DOHH2 (cell line): ENCODE results near the gene MFF.

ENCODE experiments used
- H3F3A ChIP-seq: fragments of 200-600 bp; sonication (generic), shearing (Covaris generic); 2 replicates; pipeline ENCODE4 v1.6.0; 2016; ENCODE audit warnings: antibody characterized with exemption, mild to moderate bottlenecking; ENCODE audit not compliant: control insufficient read depth, insufficient read depth
- H3K27ac ChIP-seq: fragments of 200-600 bp; sonication (generic); 2 replicates; pipeline ENCODE4 v1.5.1; 2014; ENCODE audit warnings: low read depth, mild to moderate bottlenecking, low read length, moderate library complexity
- H3K27me3 ChIP-seq: fragments of 200-600 bp; sonication (generic); 2 replicates; pipeline ENCODE4 v1.6.1; 2014; ENCODE audit warnings: mild to moderate bottlenecking, low read length, mixed read lengths; ENCODE audit not compliant: control insufficient read depth
- H3K36me3 ChIP-seq: fragments of 200-600 bp; sonication (generic); 2 replicates; pipeline ENCODE4 v1.6.1; 2014; ENCODE audit warnings: mild to moderate bottlenecking, low read length, moderate library complexity, mixed read lengths; ENCODE audit not compliant: control insufficient read depth
- H3K4me1 ChIP-seq: fragments of 200-600 bp; sonication (generic); 2 replicates; pipeline ENCODE4 v1.6.1; 2014; ENCODE audit warnings: mild to moderate bottlenecking, low read length, mixed read lengths; ENCODE audit not compliant: control insufficient read depth
- H3K4me2 ChIP-seq: fragments of 200-600 bp; sonication (generic); 2 replicates; pipeline ENCODE4 v1.6.0; 2014; ENCODE audit warnings: mild to moderate bottlenecking, low read length, moderate library complexity
- H3K4me3 ChIP-seq: fragments of 200-600 bp; sonication (generic); 2 replicates; pipeline ENCODE4 v1.5.1; 2014; ENCODE audit warnings: mild to moderate bottlenecking, low read length, mixed read lengths
- H3K79me2 ChIP-seq: fragments of 200-600 bp; sonication (generic); 2 replicates; pipeline ENCODE4 v1.6.1; 2014; ENCODE audit warnings: mild to moderate bottlenecking, low read length, mixed read lengths; ENCODE audit not compliant: control insufficient read depth
- H3K9me2 ChIP-seq: fragments of 200-600 bp; sonication (generic); replicated peaks from 2 replicates; pipeline ENCODE4 v1.6.1; 2014; ENCODE audit warnings: mild to moderate bottlenecking, low read length, mixed read lengths; ENCODE audit not compliant: control insufficient read depth
- H3K9me3 ChIP-seq: fragments of 200-600 bp; sonication (generic); 2 replicates; pipeline ENCODE4 v1.6.1; 2014; ENCODE audit warnings: antibody characterized with exemption, low read length, mixed read lengths; ENCODE audit not compliant: control insufficient read depth, insufficient read depth
- H4K20me1 ChIP-seq: fragments of 200-600 bp; sonication (generic); 2 replicates; pipeline ENCODE4 v1.6.0; 2014; ENCODE audit warnings: low read depth, mild to moderate bottlenecking, antibody characterized with exemption, low read length, moderate library complexity; ENCODE audit not compliant: control insufficient read depth, insufficient read depth
- CTCF ChIP-seq: fragments of 200-600 bp; sonication (generic); IDR thresholded peaks from one replicate; pipeline ENCODE4 v1.5.1; 2014; ENCODE audit warnings: antibody characterized with exemption, mild to moderate bottlenecking, low read depth, low read length; ENCODE audit not compliant: poor library complexity, severe bottlenecking
- EZH2phosphoT487 ChIP-seq: fragments of 200-600 bp; sonication (generic); IDR thresholded peaks from 2 replicates; pipeline ENCODE4 v1.6.1; 2017; ENCODE audit warnings: borderline replicate concordance, mild to moderate bottlenecking, antibody characterized with exemption, low read length, moderate library complexity, mixed read lengths

The MFF gene

GRCh38 chr2:227340106-227340505 lies 15.1 kb downstream of the MFF start:
- Histone ChIP-seq H3K27me3 (no peaks in the 10 kb centered on the region), H3K79me2 (no peaks in the 10 kb centered on the region), H3K4me2 (no peak overlapping the region), H3K27ac (no peak overlapping the region), H3F3A (no peaks in the 10 kb centered on the region), H3K9me2 (no peaks in the 10 kb centered on the region), H3K9me3 (no peaks in the 10 kb centered on the region), H4K20me1 (no peaks in the 10 kb centered on the region), H3K4me1 (no peaks in the 10 kb centered on the region), H3K36me3 (peaks cover 55% of the 10 kb centered on the region), H3K4me3 (no peak overlapping the region)
- TF ChIP-seq EZH2phosphoT487 (no peak), CTCF (no peak)

GRCh38 chr2:227341553-227341952 lies 16.5 kb downstream of the MFF start:
- Histone ChIP-seq H3K4me2 (no peak overlapping the region), H3K36me3 (peaks cover 54% of the 10 kb centered on the region), H3K79me2 (no peaks in the 10 kb centered on the region)

GRCh38 chr2:227344231-227344630 lies 19.2 kb downstream of the MFF start:
- H4K20me1 ChIP-seq = no peaks in the 10 kb centered on the region
- H3K4me2 ChIP-seq = no peak overlapping the region

More at GRCh38 chr2:227341553-227341952, 16.5 kb downstream of the MFF start:
- no peaks in the 10 kb centered on the region for H3K27me3 ChIP-seq
- H3K9me2 ChIP-seq = no peaks in the 10 kb centered on the region
- H4K20me1 ChIP-seq = no peaks in the 10 kb centered on the region
- no peaks in the 10 kb centered on the region for H3K9me3 ChIP-seq
- TF ChIP-seq EZH2phosphoT487 (no peak), CTCF (no peak)
- H3K4me1 ChIP-seq = no peaks in the 10 kb centered on the region
- H3F3A ChIP-seq = no peaks in the 10 kb centered on the region
- H3K4me3 ChIP-seq = no peak overlapping the region
- H3K27ac ChIP-seq = no peak overlapping the region

More at GRCh38 chr2:227344231-227344630, 19.2 kb downstream of the MFF start:
- no peaks in the 10 kb centered on the region for H3F3A ChIP-seq
- TF ChIP-seq EZH2phosphoT487 (no peak), CTCF (no peak)
- no peak overlapping the region for H3K4me3 ChIP-seq
- H3K79me2 ChIP-seq = no peaks in the 10 kb centered on the region
- no peak overlapping the region for H3K27ac ChIP-seq
- no peaks in the 10 kb centered on the region for H3K27me3 ChIP-seq
- no peaks in the 10 kb centered on the region for H3K4me1 ChIP-seq
- H3K9me3 ChIP-seq = no peaks in the 10 kb centered on the region
- H3K9me2 ChIP-seq = no peaks in the 10 kb centered on the region
- peaks cover 50% of the 10 kb centered on the region for H3K36me3 ChIP-seq
